Measurements from ENCODE around the gene SNRPE. TPM values are rescaled to one million over a fixed set of nuclear protein-coding genes. Genes with fewer than 3 reads are reported as not detected.
"Not testable (repeated sequence)": the region's sequence is repeated elsewhere in the genome, so short reads cannot be mapped to it uniquely, and the experiment has no call there.

The SNRPE gene
- total RNA-seq = 10 to 100 TPM; 47.2 to 50.1 TPM
- 18.7 to 46.7 reads per million in 2 donors for total RNA-seq

GRCh38 chr1:203861379-203862184 is at the start of gene SNRPE:
TSS of gene SNRPE (plus strand) at chr1:203861599. CDS start at chr1:203861660, 61 bp downstream.
- ATAC-seq (peak; percentile 98), DNase-seq (peak; percentile 94 to 96 (median 95))
- Mint-ChIP-seq H3K36me3 (ENCODE audit: low read depth) (peaks cover 4% of the 10 kb centered on the region), H3K27me3 (no peaks in the 10 kb centered on the region), H3K27ac (peak within 1 kb of the TSS; percentile 100), H3K4me1 (peaks cover 20% of the 10 kb centered on the region), H3K4me3 (peak within 1 kb of the TSS; percentile 100)
- H3K9me3 ChIP-seq (ENCODE audit: control insufficient read depth, low read length, poor library complexity, severe bottlenecking) = no peaks in the 10 kb centered on the region

GRCh38 chr1:203813581-203814341 is 47.6 kb upstream of the SNRPE start:
- no peaks in the 10 kb centered on the region for H3K9me3 ChIP-seq (ENCODE audit: control insufficient read depth, low read length, poor library complexity, severe bottlenecking)
- DNase-seq = no peak
- ATAC-seq = no peak
- Mint-ChIP-seq H3K27ac (no peak overlapping the region), H3K4me1 (peaks cover 13% of the 10 kb centered on the region), H3K4me3 (no peak overlapping the region), H3K27me3 (no peaks in the 10 kb centered on the region), H3K36me3 (ENCODE audit: low read depth) (peaks cover 2% of the 10 kb centered on the region)

GRCh38 chr1:203818399-203818798 is 43.0 kb upstream of the SNRPE start:
- H3K27me3 Mint-ChIP-seq = no peaks in the 10 kb centered on the region
- H3K4me3 Mint-ChIP-seq = no peak overlapping the region
- H3K9me3 ChIP-seq (ENCODE audit: control insufficient read depth, low read length, poor library complexity, severe bottlenecking) = no peaks in the 10 kb centered on the region
- DNase-seq (no peak), ATAC-seq (no peak)
- peaks cover 24% of the 10 kb centered on the region for H3K4me1 Mint-ChIP-seq
- H3K36me3 Mint-ChIP-seq (ENCODE audit: low read depth) = peaks cover 14% of the 10 kb centered on the region
- no peak overlapping the region for H3K27ac Mint-ChIP-seq

GRCh38 chr1:203823306-203823705 is 38.1 kb upstream of the SNRPE start:
- no peaks in the 10 kb centered on the region for H3K27me3 Mint-ChIP-seq
- DNase-seq (no peak), ATAC-seq (no peak)
- no peak overlapping the region for H3K27ac Mint-ChIP-seq
- no peak overlapping the region for H3K4me3 Mint-ChIP-seq
- H3K36me3 Mint-ChIP-seq (ENCODE audit: low read depth) = peaks cover 15% of the 10 kb centered on the region
- H3K9me3 ChIP-seq (ENCODE audit: control insufficient read depth, low read length, poor library complexity, severe bottlenecking) = no peaks in the 10 kb centered on the region
- H3K4me1 Mint-ChIP-seq = peaks cover 28% of the 10 kb centered on the region

GRCh38 chr1:203826175-203826574 is 35.2 kb upstream of the SNRPE start:
- H3K9me3 ChIP-seq (ENCODE audit: control insufficient read depth, low read length, poor library complexity, severe bottlenecking) = no peaks in the 10 kb centered on the region
- no peak for ATAC-seq
- no peak overlapping the region for H3K27ac Mint-ChIP-seq
- no peaks in the 10 kb centered on the region for H3K27me3 Mint-ChIP-seq
- H3K4me1 Mint-ChIP-seq = peaks cover 22% of the 10 kb centered on the region
- H3K4me3 Mint-ChIP-seq = no peak overlapping the region
- H3K36me3 Mint-ChIP-seq (ENCODE audit: low read depth) = peaks cover 14% of the 10 kb centered on the region
- DNase-seq = no peak

- Mint-ChIP-seq H3K4me1 (peaks cover 13% of the 10 kb centered on the region), H3K4me3 (no peak overlapping the region), H3K36me3 (ENCODE audit: low read depth) (peaks cover 7% of the 10 kb centered on the region), H3K27ac (no peak overlapping the region), H3K27me3 (no peaks in the 10 kb centered on the region)
- no peak for ATAC-seq
- no peaks in the 10 kb centered on the region for H3K9me3 ChIP-seq (ENCODE audit: control insufficient read depth, low read length, poor library complexity, severe bottlenecking)
- DNase-seq = no peak
These were observed 33.4 kb upstream of the SNRPE start for GRCh38 chr1:203828002-203828401.

- Mint-ChIP-seq H3K27ac (peak overlapping the region; percentile 54), H3K36me3 (ENCODE audit: low read depth) (peaks cover 7% of the 10 kb centered on the region)
These were observed 32.9 kb upstream of the SNRPE start for GRCh38 chr1:203828503-203828902.

GRCh38 chr1:203829247-203829646 is 32.2 kb upstream of the SNRPE start:
- peak overlapping the region; percentile 54 for H3K27ac Mint-ChIP-seq
- H3K4me3 Mint-ChIP-seq; DNase-seq; ATAC-seq; H3K27me3 Mint-ChIP-seq; H3K36me3 Mint-ChIP-seq (ENCODE audit: low read depth); H3K9me3 ChIP-seq (ENCODE audit: control insufficient read depth, low read length, poor library complexity, severe bottlenecking): not testable (repeated sequence)
- H3K4me1 Mint-ChIP-seq = peaks cover 11% of the 10 kb centered on the region

More at GRCh38 chr1:203828503-203828902, 32.9 kb upstream of the SNRPE start:
- Mint-ChIP-seq H3K4me3 (no peak overlapping the region), H3K27me3 (no peaks in the 10 kb centered on the region), H3K4me1 (peaks cover 12% of the 10 kb centered on the region)
- no peak for ATAC-seq
- no peak for DNase-seq
- no peaks in the 10 kb centered on the region for H3K9me3 ChIP-seq (ENCODE audit: control insufficient read depth, low read length, poor library complexity, severe bottlenecking)

- H3K27ac Mint-ChIP-seq = peak overlapping the region; percentile 63
- no peaks in the 10 kb centered on the region for H3K9me3 ChIP-seq (ENCODE audit: control insufficient read depth, low read length, poor library complexity, severe bottlenecking)
- ATAC-seq (no peak), DNase-seq (no peak)
- peaks cover 9% of the 10 kb centered on the region for H3K36me3 Mint-ChIP-seq (ENCODE audit: low read depth)
- no peaks in the 10 kb centered on the region for H3K27me3 Mint-ChIP-seq
- no peaks in the 10 kb centered on the region for H3K4me1 Mint-ChIP-seq
- H3K4me3 Mint-ChIP-seq = no peak overlapping the region
These were observed 25.9 kb upstream of the SNRPE start for GRCh38 chr1:203835476-203835875.

- DNase-seq (no peak), ATAC-seq (no peak)
- Mint-ChIP-seq H3K4me3 (no peak overlapping the region), H3K27me3 (no peaks in the 10 kb centered on the region), H3K4me1 (no peaks in the 10 kb centered on the region), H3K36me3 (ENCODE audit: low read depth) (peaks cover 9% of the 10 kb centered on the region), H3K27ac (peak overlapping the region; percentile 62)
- H3K9me3 ChIP-seq (ENCODE audit: control insufficient read depth, low read length, poor library complexity, severe bottlenecking) = no peaks in the 10 kb centered on the region
These were observed 22.3 kb upstream of the SNRPE start for GRCh38 chr1:203839081-203839480.

- no peaks in the 10 kb centered on the region for H3K9me3 ChIP-seq (ENCODE audit: control insufficient read depth, low read length, poor library complexity, severe bottlenecking)
- Mint-ChIP-seq H3K27ac (peak overlapping the region; percentile 67), H3K4me3 (no peak overlapping the region), H3K36me3 (ENCODE audit: low read depth) (peaks cover 9% of the 10 kb centered on the region), H3K27me3 (no peaks in the 10 kb centered on the region), H3K4me1 (no peaks in the 10 kb centered on the region)
- ATAC-seq (no peak), DNase-seq (no peak)
These were observed 21.1 kb upstream of the SNRPE start for GRCh38 chr1:203840208-203840808.

GRCh38 chr1:203842559-203842876 is 18.9 kb upstream of the SNRPE start:
- ATAC-seq = no peak
- Mint-ChIP-seq H3K4me1 (peaks cover 2% of the 10 kb centered on the region), H3K27ac (no peak overlapping the region), H3K36me3 (ENCODE audit: low read depth) (peaks cover 9% of the 10 kb centered on the region), H3K4me3 (no peak overlapping the region), H3K27me3 (no peaks in the 10 kb centered on the region)
- DNase-seq = no peak
- H3K9me3 ChIP-seq (ENCODE audit: control insufficient read depth, low read length, poor library complexity, severe bottlenecking) = no peaks in the 10 kb centered on the region

GRCh38 chr1:203843435-203843834 is 18.0 kb upstream of the SNRPE start:
- H3K27ac Mint-ChIP-seq = no peak overlapping the region

More at GRCh38 chr1:203843435-203843834, 18.0 kb upstream of the SNRPE start:
- Mint-ChIP-seq H3K36me3 (ENCODE audit: low read depth) (peaks cover 2% of the 10 kb centered on the region), H3K27me3 (no peaks in the 10 kb centered on the region), H3K4me1 (peaks cover 2% of the 10 kb centered on the region), H3K4me3 (no peak overlapping the region)
- H3K9me3 ChIP-seq (ENCODE audit: control insufficient read depth, low read length, poor library complexity, severe bottlenecking) = no peaks in the 10 kb centered on the region
- ATAC-seq (no peak), DNase-seq (no peak)
